ENCODE measurements around the gene BCDIN3D. TPM values are rescaled to one million over a fixed set of nuclear protein-coding genes. Genes with fewer than 3 reads are reported as not detected.
A peak's percentile ranks its signal among the peaks of the same experiment; 100 is the strongest.
"Not testable (repeated sequence)": the region's sequence is repeated elsewhere in the genome, so short reads cannot be mapped to it uniquely, and the experiment has no call there.

Gene BCDIN3D
- total RNA-seq, 1 donor from 2014 or later, result 4.2 TPM

GRCh38 chr12:49864798-49865090 is 21.8 kb upstream of the BCDIN3D start:
- no peaks in the 10 kb centered on the region for H3K4me1 Mint-ChIP-seq (ENCODE audit: low read depth)
- no peaks in the 10 kb centered on the region for H3K36me3 Mint-ChIP-seq (ENCODE audit: low read depth)
- no peak overlapping the region for H3K4me3 Mint-ChIP-seq (ENCODE audit: low read depth)
- no peaks in the 10 kb centered on the region for H3K9me3 Mint-ChIP-seq
- H3K27ac Mint-ChIP-seq, result no peak overlapping the region
- H3K27me3 Mint-ChIP-seq (ENCODE audit: low read depth), result no peaks in the 10 kb centered on the region
- DNase-seq (ENCODE audit: low spot score), result no peak
- intact Hi-C loops (cut with micrococcal nuclease), result loop anchor here (5.0 to 10.0 kb wide), 2 partner anchors 60 to 83 kb away; no protein-coding TSS in a partner anchor

- Mint-ChIP-seq H3K4me1 (ENCODE audit: low read depth) (no peaks in the 10 kb centered on the region), H3K27me3 (ENCODE audit: low read depth) (no peaks in the 10 kb centered on the region), H3K4me3 (ENCODE audit: low read depth) (no peak overlapping the region), H3K9me3 (no peaks in the 10 kb centered on the region), H3K36me3 (ENCODE audit: low read depth) (no peaks in the 10 kb centered on the region), H3K27ac (no peak overlapping the region)
- no peak for DNase-seq (ENCODE audit: low spot score)
- intact Hi-C loops (cut with micrococcal nuclease), result loop anchor here (10.0 kb wide), 1 partner anchor 61 kb away; no protein-coding TSS in a partner anchor
Measured at GRCh38 chr12:49863946-49864797, 21.3 kb upstream of the BCDIN3D start.

GRCh38 chr12:49860921-49861320 is 18.0 kb upstream of the BCDIN3D start:
- intact Hi-C loops (cut with micrococcal nuclease), result loop anchor here (10.0 kb wide), 1 partner anchor 64 kb away; no protein-coding TSS in a partner anchor
- H3K27me3 Mint-ChIP-seq (ENCODE audit: low read depth); H3K9me3 Mint-ChIP-seq; DNase-seq (ENCODE audit: low spot score); H3K36me3 Mint-ChIP-seq (ENCODE audit: low read depth); H3K4me1 Mint-ChIP-seq (ENCODE audit: low read depth); H3K27ac Mint-ChIP-seq; H3K4me3 Mint-ChIP-seq (ENCODE audit: low read depth): not testable (repeated sequence)

- H3K36me3 Mint-ChIP-seq (ENCODE audit: low read depth); H3K27ac Mint-ChIP-seq; intact Hi-C loops (cut with micrococcal nuclease); DNase-seq (ENCODE audit: low spot score); H3K9me3 Mint-ChIP-seq; H3K4me3 Mint-ChIP-seq (ENCODE audit: low read depth); H3K4me1 Mint-ChIP-seq (ENCODE audit: low read depth): not testable (repeated sequence)
- peaks cover 25% of the 10 kb centered on the region for H3K27me3 Mint-ChIP-seq (ENCODE audit: low read depth)
Measured at GRCh38 chr12:49855890-49856289, 13.0 kb upstream of the BCDIN3D start.

- H3K27ac Mint-ChIP-seq, result no peak overlapping the region
Measured at GRCh38 chr12:49854976-49855375, 12.1 kb upstream of the BCDIN3D start.

GRCh38 chr12:49853671-49854070 is 10.8 kb upstream of the BCDIN3D start:
- H3K27me3 Mint-ChIP-seq (ENCODE audit: low read depth), result peaks cover 37% of the 10 kb centered on the region
- H3K27ac Mint-ChIP-seq, result no peak overlapping the region
- DNase-seq (ENCODE audit: low spot score), result no peak
- peaks cover 5% of the 10 kb centered on the region for H3K4me1 Mint-ChIP-seq (ENCODE audit: low read depth)
- H3K36me3 Mint-ChIP-seq (ENCODE audit: low read depth), result no peaks in the 10 kb centered on the region
- intact Hi-C loops (cut with micrococcal nuclease), result no loop called here
- no peaks in the 10 kb centered on the region for H3K9me3 Mint-ChIP-seq
- no peak overlapping the region for H3K4me3 Mint-ChIP-seq (ENCODE audit: low read depth)

More at GRCh38 chr12:49854976-49855375, 12.1 kb upstream of the BCDIN3D start:
- Mint-ChIP-seq H3K9me3 (no peaks in the 10 kb centered on the region), H3K4me3 (ENCODE audit: low read depth) (no peak overlapping the region), H3K36me3 (ENCODE audit: low read depth) (no peaks in the 10 kb centered on the region), H3K27me3 (ENCODE audit: low read depth) (peaks cover 28% of the 10 kb centered on the region), H3K4me1 (ENCODE audit: low read depth) (peaks cover 5% of the 10 kb centered on the region)
- DNase-seq (ENCODE audit: low spot score), result no peak
- intact Hi-C loops (cut with micrococcal nuclease), result no loop called here

- no peak overlapping the region for H3K27ac Mint-ChIP-seq
- no peaks in the 10 kb centered on the region for H3K36me3 Mint-ChIP-seq (ENCODE audit: low read depth)
- H3K27me3 Mint-ChIP-seq (ENCODE audit: low read depth), result peaks cover 27% of the 10 kb centered on the region
- intact Hi-C loops (cut with micrococcal nuclease), result no loop called here
- no peak overlapping the region for H3K4me3 Mint-ChIP-seq (ENCODE audit: low read depth)
- DNase-seq (ENCODE audit: low spot score), result no peak
- H3K9me3 Mint-ChIP-seq, result no peaks in the 10 kb centered on the region
- H3K4me1 Mint-ChIP-seq (ENCODE audit: low read depth), result peaks cover 25% of the 10 kb centered on the region
Measured at GRCh38 chr12:49847161-49847560, 4.3 kb upstream of the BCDIN3D start.

GRCh38 chr12:49846032-49846431 is 3.1 kb upstream of the BCDIN3D start:
- peaks cover 32% of the 10 kb centered on the region for H3K4me1 Mint-ChIP-seq (ENCODE audit: low read depth)

GRCh38 chr12:49843876-49844437 is 1.1 kb upstream of the BCDIN3D start:
- peak overlapping the region; percentile 7 for H3K4me3 Mint-ChIP-seq (ENCODE audit: low read depth)
- peaks cover 3% of the 10 kb centered on the region for H3K36me3 Mint-ChIP-seq (ENCODE audit: low read depth)
- H3K4me1 Mint-ChIP-seq (ENCODE audit: low read depth), result peaks cover 29% of the 10 kb centered on the region
- peak overlapping the region; percentile 29 for H3K27ac Mint-ChIP-seq
- peaks cover 6% of the 10 kb centered on the region for H3K27me3 Mint-ChIP-seq (ENCODE audit: low read depth)
- intact Hi-C loops (cut with micrococcal nuclease), result loop anchor here (1.0 to 5.0 kb wide), 2 partner anchors 16 to 82 kb away; partner anchors contain the start of gene NCKAP5L
- H3K9me3 Mint-ChIP-seq, result no peaks in the 10 kb centered on the region
- no peak for DNase-seq (ENCODE audit: low spot score)

More at GRCh38 chr12:49846032-49846431, 3.1 kb upstream of the BCDIN3D start:
- intact Hi-C loops (cut with micrococcal nuclease), result no loop called here
- H3K27ac Mint-ChIP-seq, result no peak overlapping the region
- H3K27me3 Mint-ChIP-seq (ENCODE audit: low read depth), result peaks cover 17% of the 10 kb centered on the region
- H3K9me3 Mint-ChIP-seq, result no peaks in the 10 kb centered on the region
- H3K4me3 Mint-ChIP-seq (ENCODE audit: low read depth), result no peak overlapping the region
- H3K36me3 Mint-ChIP-seq (ENCODE audit: low read depth), result peaks cover 3% of the 10 kb centered on the region
- no peak for DNase-seq (ENCODE audit: low spot score)

- intact Hi-C loops (cut with micrococcal nuclease), result loop anchor here (1.0 to 5.0 kb wide), 2 partner anchors 15 to 81 kb away; partner anchors contain the start of gene NCKAP5L
- H3K27me3 Mint-ChIP-seq (ENCODE audit: low read depth), result peaks cover 2% of the 10 kb centered on the region
- no peak for DNase-seq (ENCODE audit: low spot score)
- H3K4me1 Mint-ChIP-seq (ENCODE audit: low read depth), result peaks cover 29% of the 10 kb centered on the region
- H3K4me3 Mint-ChIP-seq (ENCODE audit: low read depth), result peak overlapping the region; percentile 94
- peaks cover 3% of the 10 kb centered on the region for H3K36me3 Mint-ChIP-seq (ENCODE audit: low read depth)
- H3K27ac Mint-ChIP-seq, result peak overlapping the region; percentile 93
- H3K9me3 Mint-ChIP-seq, result no peaks in the 10 kb centered on the region
Measured at GRCh38 chr12:49843411-49843810, 505 bp upstream of the BCDIN3D start.

GRCh38 chr12:49838973-49839633 is 3.8 kb downstream of the BCDIN3D start:
- peaks cover 3% of the 10 kb centered on the region for H3K36me3 Mint-ChIP-seq (ENCODE audit: low read depth)
- H3K27ac Mint-ChIP-seq, result no peak overlapping the region
- H3K4me1 Mint-ChIP-seq (ENCODE audit: low read depth), result peaks cover 22% of the 10 kb centered on the region
- no peaks in the 10 kb centered on the region for H3K27me3 Mint-ChIP-seq (ENCODE audit: low read depth)
- H3K9me3 Mint-ChIP-seq, result no peaks in the 10 kb centered on the region
- H3K4me3 Mint-ChIP-seq (ENCODE audit: low read depth), result no peak overlapping the region
- intact Hi-C loops (cut with micrococcal nuclease), result loop anchor here (1.0 to 2.0 kb wide), 3 partner anchors 63 to 202 kb away; partner anchors contain the start of gene TMBIM6
- DNase-seq (ENCODE audit: low spot score), result no peak

GRCh38 chr12:49832836-49833421 is 10.0 kb downstream of the BCDIN3D start:
- intact Hi-C loops (cut with micrococcal nuclease), result no loop called here
- H3K36me3 Mint-ChIP-seq (ENCODE audit: low read depth), result no peaks in the 10 kb centered on the region
- H3K27me3 Mint-ChIP-seq (ENCODE audit: low read depth), result no peaks in the 10 kb centered on the region
- H3K4me1 Mint-ChIP-seq (ENCODE audit: low read depth), result peaks cover 10% of the 10 kb centered on the region
- no peak overlapping the region for H3K27ac Mint-ChIP-seq
- no peak for DNase-seq (ENCODE audit: low spot score)
- H3K9me3 Mint-ChIP-seq, result no peaks in the 10 kb centered on the region
- H3K4me3 Mint-ChIP-seq (ENCODE audit: low read depth), result no peak overlapping the region
